Sigmoid colon (tissue), 7 donors: ENCODE measurements around the gene GPR27. TPM values are rescaled to one million over a fixed set of nuclear protein-coding genes. Genes with fewer than 3 reads are reported as not detected.

ENCODE experiments used
- DNase-seq: peaks from one replicate; pipeline ENCODE4 v3.0.0-alpha.2; 2019
- H3K27ac ChIP-seq, 4 donors: fragments of 200-600 bp; sonication (generic); one replicate each; pipeline ENCODE4 v1.5.1; 2016 to 2019; ENCODE audit warnings: mild to moderate bottlenecking in 1 of 4
- H3K27me3 ChIP-seq, 3 donors: fragments of 200-600 bp; sonication (generic); one replicate each; pipeline ENCODE4 v1.5.1; 2019; ENCODE audit warnings: mild to moderate bottlenecking in 1 of 3
- H3K36me3 ChIP-seq, 4 donors: fragments of 200-600 bp; sonication (generic); one replicate each; pipeline ENCODE4 v1.5.1; 2016 to 2019
- H3K4me1 ChIP-seq, 4 donors: fragments of 200-600 bp; sonication (generic); one replicate each; pipeline ENCODE4 v1.5.1; 2017 to 2019
- H3K4me3 ChIP-seq, 4 donors: fragments of 200-600 bp; sonication (generic); one replicate each; pipeline ENCODE4 v1.5.1; 2017 to 2019; ENCODE audit warnings: mild to moderate bottlenecking in 2 of 4, moderate library complexity in 1 of 4
- H3K9me3 ChIP-seq, 4 donors: fragments of 200-600 bp in 3 of 4; sonication (generic) in 3 of 4; one replicate each; pipeline versions ENCODE4 v1.5.1 to v1.6.1; 2013 to 2019
- CTCF ChIP-seq, 4 experiments: fragments of 450-650 bp in 3 of 4; fragments of 200-600 bp in 1 of 4; IDR thresholded peaks; one replicate each; pipeline ENCODE4 v1.5.1; 2016 to 2019; ENCODE audit warnings: antibody characterized with exemption in 4 of 4, mild to moderate bottlenecking in 3 of 4, moderate library complexity in 2 of 4
- EP300 ChIP-seq, 4 donors: sonication (generic); formaldehyde crosslinking; IDR thresholded peaks; one replicate each; pipeline ENCODE4 v1.6.1; 2017; ENCODE audit warnings: antibody characterized with exemption in 4 of 4
- POLR2A ChIP-seq, 2 donors: fragments of 450-650 bp; IDR thresholded peaks; one replicate each; pipeline ENCODE4 v1.6.1; 2016; ENCODE audit warnings: antibody characterized with exemption in 2 of 2, mild to moderate bottlenecking in 2 of 2, moderate library complexity in 2 of 2
- POLR2AphosphoS5 ChIP-seq, 4 donors: sonication (generic); formaldehyde crosslinking; IDR thresholded peaks; one replicate each; pipeline ENCODE4 v1.6.1; 2017; ENCODE audit warnings: antibody characterized with exemption in 4 of 4
- WGBS, 2 donors: extraction: QIAGEN DNeasy Blood & Tissue Kit; methylation state at CpG; one replicate each; pipeline ENCODE4 v1.1.7; 2013; 5-methylcytosine and 5-hydroxymethylcytosine counted together
- intact Hi-C: fragments of 100-400 bp; cut with DNase I; formaldehyde crosslinking; loops from one replicate; pipeline ENCODE4 v1.15.1; 2023
- polyA plus RNA-seq, 3 donors: library from polyadenylated mRNA; stranded (reverse); fragments of 200-250 nt; gene quantifications; one replicate each; pipeline ENCODE4 v1.2.3, GENCODE V29; 2013
- total RNA-seq, 4 donors: library from RNA; depleted of rRNA; stranded (reverse); fragments of >200 nt; gene quantifications; one replicate each; pipeline ENCODE4 v1.1.0, GENCODE V29; 2016
- donor health status: healthy with polysubstance abuse.
- donor health status: Bipolar disorder and iron deficiency.
- donor health status: healthy.

GPR27 gene
- total and polyA plus RNA-seq, 7 donors: 0.33 to 1.4 (median 0.95) TPM; not detected in 1

GRCh38 chr3:71734881-71735280, 18.8 kb upstream of the GPR27 start:
- Histone ChIP-seq H3K4me1 (no peaks in the 10 kb centered on the region), H3K9me3 (no peaks in the 10 kb centered on the region), H3K27ac (no peak overlapping the region), H3K4me3 (no peak overlapping the region), H3K36me3 (no peaks in the 10 kb centered on the region), H3K27me3 (no peaks in the 10 kb centered on the region)
- TF ChIP-seq POLR2A (IDR thresholded peaks at IDR 0.05) (no peak), EP300 (IDR thresholded peaks at IDR 0.05) (no peak), CTCF (IDR thresholded peaks at IDR 0.05) (no peak), POLR2AphosphoS5 (IDR thresholded peaks at IDR 0.05) (no peak)
- WGBS, 2 donors: 74 to 79% methylated on average over 1 of the region's 1 CpG
- intact Hi-C loops: loop anchor here (5.0 kb wide), 2 partner anchors 42 to 1087 kb away; no protein-coding TSS in a partner anchor
- no peak for DNase-seq

- Histone ChIP-seq H3K27me3 (no peaks in the 10 kb centered on the region), H3K9me3 (peaks cover 0 to 17% (median 2%) of the 10 kb centered on the region in 4 donors), H3K27ac (no peak overlapping the region), H3K4me1 (no peaks in the 10 kb centered on the region), H3K36me3 (no peaks in the 10 kb centered on the region), H3K4me3 (no peak overlapping the region)
- WGBS, 2 donors: 97% methylated on average over 1 of the region's 1 CpG
- DNase-seq: no peak
- intact Hi-C loops: no loop called here
- TF ChIP-seq POLR2AphosphoS5 (IDR thresholded peaks at IDR 0.05) (no peak), EP300 (IDR thresholded peaks at IDR 0.05) (no peak), POLR2A (IDR thresholded peaks at IDR 0.05) (no peak), CTCF (IDR thresholded peaks at IDR 0.05) (no peak)
Observed at GRCh38 chr3:71742621-71743020, 11.0 kb upstream of the GPR27 start.

- WGBS, 2 donors: 82 to 89% methylated on average over 3 of the region's 3 CpGs
- Histone ChIP-seq H3K27me3 (no peaks in the 10 kb centered on the region), H3K27ac (no peak overlapping the region), H3K9me3 (peaks cover 0 to 17% (median 2%) of the 10 kb centered on the region in 4 donors), H3K36me3 (no peaks in the 10 kb centered on the region), H3K4me1 (no peaks in the 10 kb centered on the region), H3K4me3 (no peak overlapping the region)
- no peak for TF ChIP-seq EP300 (IDR thresholded peaks at IDR 0.05)
- no peak for TF ChIP-seq POLR2AphosphoS5 (IDR thresholded peaks at IDR 0.05)
- TF ChIP-seq POLR2A (IDR thresholded peaks at IDR 0.05): no peak
- TF ChIP-seq CTCF (IDR thresholded peaks at IDR 0.05): no peak
- no peak for DNase-seq
- intact Hi-C loops: no loop called here
Observed at GRCh38 chr3:71744738-71745137, 8.9 kb upstream of the GPR27 start.

- H3K27me3 ChIP-seq: peaks cover 0 to 7% (median 0%) of the 10 kb centered on the region in 3 donors
- H3K9me3 ChIP-seq: no peaks in the 10 kb centered on the region
- TF ChIP-seq CTCF (IDR thresholded peaks at IDR 0.05): no peak
- 90 to 96% methylated on average over 4 of the region's 4 CpGs for WGBS, 2 donors
- intact Hi-C loops: no loop called here
- no peak overlapping the region for H3K27ac ChIP-seq
- peaks cover 0 to 15% (median 6%) of the 10 kb centered on the region in 4 donors for H3K4me1 ChIP-seq
- no peak for DNase-seq
- no peak overlapping the region for H3K4me3 ChIP-seq
- H3K36me3 ChIP-seq: no peaks in the 10 kb centered on the region
Observed at GRCh38 chr3:71751602-71752001, 2.1 kb upstream of the GPR27 start.
